ENCODE results near the gene NAA60.
A peak's percentile ranks its signal among the peaks of the same experiment; 100 is the strongest.

Gene NAA60

GRCh38 chr16:3488801-3489200, 45.3 kb downstream of the NAA60 start:
- H3K36me3 ChIP-seq = peaks cover 31% of the 10 kb centered on the region
- no peak for TF ChIP-seq CTCF (IDR thresholded peaks at IDR 0.05; ENCODE audit: low read depth, low read length)
- DNase-seq = no peak
- H3K4me3 ChIP-seq (ENCODE audit: low read depth, low read length) = no peak overlapping the region
- H3K4me1 ChIP-seq = peaks cover 18% of the 10 kb centered on the region
- H3K27me3 ChIP-seq = no peaks in the 10 kb centered on the region
- H3K9me3 ChIP-seq = no peaks in the 10 kb centered on the region

- Histone ChIP-seq H3K4me1 (peaks cover 18% of the 10 kb centered on the region), H3K36me3 (peaks cover 8% of the 10 kb centered on the region), H3K27me3 (no peaks in the 10 kb centered on the region), H3K9me3 (no peaks in the 10 kb centered on the region), H3K4me3 (ENCODE audit: low read depth, low read length) (no peak overlapping the region)
- peak; percentile 63 for DNase-seq
- TF ChIP-seq CTCF (IDR thresholded peaks at IDR 0.05; ENCODE audit: low read depth, low read length) = peak; percentile 24; the same call in 1 of the 2 replicates
Measured at GRCh38 chr16:3490911-3491629, 47.6 kb downstream of the NAA60 start.

GRCh38 chr16:3492356-3492755, 48.9 kb downstream of the NAA60 start:
- Histone ChIP-seq H3K27me3 (no peaks in the 10 kb centered on the region), H3K4me3 (ENCODE audit: low read depth, low read length) (no peak overlapping the region), H3K36me3 (no peaks in the 10 kb centered on the region; the same call in 1 of the 2 replicates), H3K9me3 (no peaks in the 10 kb centered on the region), H3K4me1 (peaks cover 18% of the 10 kb centered on the region)
- DNase-seq = no peak
- TF ChIP-seq CTCF (IDR thresholded peaks at IDR 0.05; ENCODE audit: low read depth, low read length) = no peak

GRCh38 chr16:3494386-3494973, 51.0 kb downstream of the NAA60 start:
- no peak for TF ChIP-seq CTCF (IDR thresholded peaks at IDR 0.05; ENCODE audit: low read depth, low read length)
- Histone ChIP-seq H3K4me3 (ENCODE audit: low read depth, low read length) (no peak overlapping the region), H3K4me1 (peaks cover 18% of the 10 kb centered on the region), H3K27me3 (no peaks in the 10 kb centered on the region), H3K9me3 (no peaks in the 10 kb centered on the region), H3K36me3 (no peaks in the 10 kb centered on the region)
- no peak for DNase-seq

GRCh38 chr16:3495176-3495575, 51.7 kb downstream of the NAA60 start, which contains the start of gene C16orf90:
C16orf90 (minus strand) TSS chr16:3495489; CDS start chr16:3495421, 68 bp downstream.
- TF ChIP-seq CTCF (IDR thresholded peaks at IDR 0.05; ENCODE audit: low read depth, low read length) = no peak
- no peaks in the 10 kb centered on the region for H3K9me3 ChIP-seq
- H3K27me3 ChIP-seq = no peaks in the 10 kb centered on the region
- H3K36me3 ChIP-seq = no peaks in the 10 kb centered on the region
- no peak within 1 kb of the TSS for H3K4me3 ChIP-seq (ENCODE audit: low read depth, low read length)
- no peak for DNase-seq
- peaks cover 18% of the 10 kb centered on the region for H3K4me1 ChIP-seq

GRCh38 chr16:3496386-3496785, 52.9 kb downstream of the NAA60 start:
- Histone ChIP-seq H3K4me1 (peaks cover 9% of the 10 kb centered on the region), H3K9me3 (no peaks in the 10 kb centered on the region), H3K4me3 (ENCODE audit: low read depth, low read length) (no peak overlapping the region), H3K36me3 (no peaks in the 10 kb centered on the region), H3K27me3 (no peaks in the 10 kb centered on the region)
- DNase-seq = no peak
- TF ChIP-seq CTCF (IDR thresholded peaks at IDR 0.05; ENCODE audit: low read depth, low read length) = no peak
